HCT116 (cell line): ENCODE results near the gene RIMBP3C.

Experiments
- EZH2 ChIP-seq: fragments of 200-600 bp; sonication (generic); IDR thresholded peaks from 2 replicates; pipeline ENCODE4 v1.6.1; 2017; ENCODE audit warnings: antibody characterized with exemption, mixed run types
- POLR2A ChIP-seq: IDR thresholded peaks from 2 replicates; pipeline ENCODE4 v1.7.0; 2011; ENCODE audit warnings: borderline replicate concordance; ENCODE audit not compliant: insufficient read depth, insufficient read length; ENCODE audit errors: extremely low read depth
- POLR2AphosphoS5 ChIP-seq: IDR thresholded peaks from 2 replicates; pipeline ENCODE4 v1.6.1; 2011; ENCODE audit warnings: mild to moderate bottlenecking, low read depth, low read length, moderate library complexity
- RAD21 ChIP-seq: IDR thresholded peaks from 2 replicates; pipeline ENCODE4 v1.6.1; 2012; ENCODE audit warnings: low read depth, mild to moderate bottlenecking
- REST ChIP-seq: IDR thresholded peaks from 2 replicates; pipeline ENCODE4 v1.6.1; 2012; ENCODE audit warnings: low read depth
- YY1 ChIP-seq: IDR thresholded peaks from 2 replicates; pipeline ENCODE4 v1.6.1; 2011; ENCODE audit warnings: low read length, low read depth, moderate library complexity, mild to moderate bottlenecking; ENCODE audit not compliant: insufficient replicate concordance; ENCODE audit errors: extremely low read depth
- ZNF274 ChIP-seq: fragments of 200-500 bp; sonication (Bioruptor generic); IDR thresholded peaks from 2 replicates; pipeline ENCODE4 v1.6.1; 2014; ENCODE audit warnings: mild to moderate bottlenecking, low read depth, low read length, inconsistent platforms
- TF ChIP-seq, protein P1 (sequence below), 3 experiments: fragments of 200-600 bp in 1 of 3; sonication (generic) in 1 of 3; IDR thresholded peaks in 2 of 3; conservative IDR thresholded peaks in 1 of 3; 2 replicates each; pipeline ENCODE4 v1.5.1; 2012 to 2017; ENCODE audit warnings: low read depth in 2 of 3, low read length in 2 of 3, antibody characterized with exemption in 1 of 3, borderline replicate concordance in 1 of 3, control low read depth in 1 of 3, mild to moderate bottlenecking in 1 of 3, mixed read lengths in 1 of 3, mixed run types in 1 of 3, moderate library complexity in 1 of 3; ENCODE audit not compliant: insufficient read depth in 1 of 3

- TF ChIP-seq POLR2A (no peak), EZH2 (no peak), REST (no peak), POLR2AphosphoS5 (no peak), RAD21 (no peak), YY1 (no peak), ZNF274 (no peak)
- TF ChIP-seq, protein P1, sequence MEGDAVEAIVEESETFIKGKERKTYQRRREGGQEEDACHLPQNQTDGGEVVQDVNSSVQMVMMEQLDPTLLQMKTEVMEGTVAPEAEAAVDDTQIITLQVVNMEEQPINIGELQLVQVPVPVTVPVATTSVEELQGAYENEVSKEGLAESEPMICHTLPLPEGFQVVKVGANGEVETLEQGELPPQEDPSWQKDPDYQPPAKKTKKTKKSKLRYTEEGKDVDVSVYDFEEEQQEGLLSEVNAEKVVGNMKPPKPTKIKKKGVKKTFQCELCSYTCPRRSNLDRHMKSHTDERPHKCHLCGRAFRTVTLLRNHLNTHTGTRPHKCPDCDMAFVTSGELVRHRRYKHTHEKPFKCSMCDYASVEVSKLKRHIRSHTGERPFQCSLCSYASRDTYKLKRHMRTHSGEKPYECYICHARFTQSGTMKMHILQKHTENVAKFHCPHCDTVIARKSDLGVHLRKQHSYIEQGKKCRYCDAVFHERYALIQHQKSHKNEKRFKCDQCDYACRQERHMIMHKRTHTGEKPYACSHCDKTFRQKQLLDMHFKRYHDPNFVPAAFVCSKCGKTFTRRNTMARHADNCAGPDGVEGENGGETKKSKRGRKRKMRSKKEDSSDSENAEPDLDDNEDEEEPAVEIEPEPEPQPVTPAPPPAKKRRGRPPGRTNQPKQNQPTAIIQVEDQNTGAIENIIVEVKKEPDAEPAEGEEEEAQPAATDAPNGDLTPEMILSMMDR (IDR thresholded peaks at IDR 0.05 in 2 of 3, conservative IDR thresholded peaks at IDR 0.05 in 1 of 3; ENCODE audit: borderline replicate concordance in 1 of 3, insufficient read depth in 1 of 3, low read depth in 2 of 3, low read length in 2 of 3), result no peak
Observed at GRCh38 chr22:21573293-21573734, 22.1 kb upstream of the RIMBP3C start.
